Measurements from ENCODE around the gene FPR3. TPM values are rescaled to one million over a fixed set of nuclear protein-coding genes. Genes with fewer than 3 reads are reported as not detected.

Gene FPR3
- total RNA-seq, 1 donor from 2014 or later = not detected

- Mint-ChIP-seq H3K36me3 (no peaks in the 10 kb centered on the region), H3K27me3 (ENCODE audit: low read depth) (no peaks in the 10 kb centered on the region), H3K27ac (no peak overlapping the region), H3K4me1 (no peaks in the 10 kb centered on the region), H3K4me3 (no peak overlapping the region), H3K9me3 (peaks cover 88% of the 10 kb centered on the region)
- TF ChIP-seq CTCF (IDR thresholded peaks at IDR 0.05; ENCODE audit: unreplicated experiment) = no peak
- no peak for DNase-seq (ENCODE audit: low spot score in 2 of 2, unreplicated experiment in 2 of 2)
Observed at GRCh38 chr19:51824281-51825005, 29.5 kb downstream of the FPR3 start.

GRCh38 chr19:51830274-51830673 is 35.3 kb downstream of the FPR3 start:
- Mint-ChIP-seq H3K4me1 (no peaks in the 10 kb centered on the region), H3K4me3 (no peak overlapping the region), H3K36me3 (peaks cover 4% of the 10 kb centered on the region), H3K9me3 (peaks cover 71% of the 10 kb centered on the region), H3K27me3 (ENCODE audit: low read depth) (no peaks in the 10 kb centered on the region), H3K27ac (no peak overlapping the region)
- no peak for DNase-seq (ENCODE audit: low spot score in 2 of 2, unreplicated experiment in 2 of 2)
- TF ChIP-seq CTCF (IDR thresholded peaks at IDR 0.05; ENCODE audit: unreplicated experiment) = no peak

GRCh38 chr19:51837145-51837544 is 42.2 kb downstream of the FPR3 start:
- Mint-ChIP-seq H3K27ac (no peak overlapping the region), H3K4me3 (no peak overlapping the region), H3K4me1 (no peaks in the 10 kb centered on the region), H3K27me3 (ENCODE audit: low read depth) (no peaks in the 10 kb centered on the region), H3K9me3 (peaks cover 57% of the 10 kb centered on the region), H3K36me3 (peaks cover 8% of the 10 kb centered on the region)
- TF ChIP-seq CTCF (IDR thresholded peaks at IDR 0.05; ENCODE audit: unreplicated experiment) = no peak
- DNase-seq (ENCODE audit: low spot score in 2 of 2, unreplicated experiment in 2 of 2) = no peak

- no peak for TF ChIP-seq CTCF (IDR thresholded peaks at IDR 0.05; ENCODE audit: unreplicated experiment)
- no peak overlapping the region for H3K4me3 Mint-ChIP-seq
- no peaks in the 10 kb centered on the region for H3K4me1 Mint-ChIP-seq
- H3K27me3 Mint-ChIP-seq (ENCODE audit: low read depth) = no peaks in the 10 kb centered on the region
- no peak for DNase-seq (ENCODE audit: low spot score in 2 of 2, unreplicated experiment in 2 of 2)
- no peak overlapping the region for H3K27ac Mint-ChIP-seq
- peaks cover 42% of the 10 kb centered on the region for H3K36me3 Mint-ChIP-seq
- peaks cover 78% of the 10 kb centered on the region for H3K9me3 Mint-ChIP-seq
Observed at GRCh38 chr19:51861870-51862622, 67.1 kb downstream of the FPR3 start.

GRCh38 chr19:51873097-51873496 is 78.1 kb downstream of the FPR3 start:
- peaks cover 88% of the 10 kb centered on the region for H3K9me3 Mint-ChIP-seq
- no peaks in the 10 kb centered on the region for H3K4me1 Mint-ChIP-seq
- H3K36me3 Mint-ChIP-seq = peaks cover 83% of the 10 kb centered on the region
- H3K27me3 Mint-ChIP-seq (ENCODE audit: low read depth) = no peaks in the 10 kb centered on the region
- H3K4me3 Mint-ChIP-seq = no peak overlapping the region
- TF ChIP-seq CTCF (IDR thresholded peaks at IDR 0.05; ENCODE audit: unreplicated experiment) = no peak
- H3K27ac Mint-ChIP-seq = no peak overlapping the region
- no peak for DNase-seq (ENCODE audit: low spot score in 2 of 2, unreplicated experiment in 2 of 2)

Other genes starting within 250 kb of the FPR3 start
- 12.2 to 15.2 TPM (median 13.5 TPM) in 3 replicates for gene ZNF175, start 223.9 kb upstream of the FPR3 start, total RNA-seq
- gene SIGLEC5, start 164.8 kb upstream of the FPR3 start, total RNA-seq = not detected in 3 replicates
- not detected in 3 replicates for gene SIGLEC14, start 148.3 kb upstream of the FPR3 start, total RNA-seq
- gene SPACA6, start 101.8 kb upstream of the FPR3 start, total RNA-seq = 83.1 to 88.1 TPM (median 87.6 TPM) in 3 replicates
- 0.32 to 0.58 TPM (median 0.44 TPM) in 3 replicates for gene HAS1, start 71.2 kb upstream of the FPR3 start, total RNA-seq
- gene FPR1, start 43.3 kb upstream of the FPR3 start, total RNA-seq = not detected in 3 replicates
- gene FPR2, start 34.0 kb upstream of the FPR3 start, total RNA-seq = not detected in 3 replicates
- 23.0 to 27.4 TPM (median 23.1 TPM) in 3 replicates for gene ZNF577, start 92.8 kb downstream of the FPR3 start, total RNA-seq
- 28.4 to 31.8 TPM (median 30.7 TPM) in 3 replicates for gene ZNF649, start 109.9 kb downstream of the FPR3 start, total RNA-seq
- gene ZNF613, start 132.3 kb downstream of the FPR3 start, total RNA-seq = 5.7 to 9.2 TPM (median 8.3 TPM) in 3 replicates
- 14.8 to 16.9 TPM (median 15.3 TPM) in 3 replicates for gene ZNF350, start 191.7 kb downstream of the FPR3 start, total RNA-seq
- gene ZNF615, start 213.1 kb downstream of the FPR3 start, total RNA-seq = 14.3 to 17.0 TPM (median 14.6 TPM) in 3 replicates
- gene ZNF614, start 233.2 kb downstream of the FPR3 start, total RNA-seq = 13.9 to 16.3 TPM (median 15.8 TPM) in 3 replicates